Brain microvascular endothelial cell (primary cell): ENCODE measurements around the gene ENPP7.

Experiments
- DNase-seq: peaks from one replicate; pipeline ENCODE4 v3.0.0-alpha.2; 2020
- H3K27ac ChIP-seq: fragments of 250-450 bp; sonication (Bioruptor Pico); 2 replicates; pipeline ENCODE4 v1.5.1; 2020; ENCODE audit warnings: mild to moderate bottlenecking, moderate library complexity
- H3K27me3 ChIP-seq: fragments of 250-450 bp; sonication (Bioruptor Pico); replicated peaks from 2 replicates; pipeline ENCODE4 v1.5.1; 2020; ENCODE audit warnings: mild to moderate bottlenecking
- H3K36me3 ChIP-seq: fragments of 250-450 bp; sonication (Bioruptor Pico); replicated peaks from 2 replicates; pipeline ENCODE4 v1.5.1; 2020; ENCODE audit warnings: mild to moderate bottlenecking
- H3K4me3 ChIP-seq: 2 replicates; pipeline ENCODE4 v1.5.1; 2011; ENCODE audit warnings: low read depth, mild to moderate bottlenecking, control low read depth, low read length, moderate library complexity
- in situ Hi-C: cut with HindIII; loops from 2 replicates; pipeline ENCODE4 v1.10.0; 2017; ENCODE audit warnings: low sequenced_read_pairs, low pct_ligation_motif_present
- TF ChIP-seq, protein P1 (sequence below): IDR thresholded peaks from 2 replicates; pipeline ENCODE4 v1.5.1; 2011; ENCODE audit warnings: low read depth, mild to moderate bottlenecking, moderate library complexity, low read length, control low read depth, inconsistent platforms; ENCODE audit errors: missing control alignments

Gene ENPP7

DNA sequence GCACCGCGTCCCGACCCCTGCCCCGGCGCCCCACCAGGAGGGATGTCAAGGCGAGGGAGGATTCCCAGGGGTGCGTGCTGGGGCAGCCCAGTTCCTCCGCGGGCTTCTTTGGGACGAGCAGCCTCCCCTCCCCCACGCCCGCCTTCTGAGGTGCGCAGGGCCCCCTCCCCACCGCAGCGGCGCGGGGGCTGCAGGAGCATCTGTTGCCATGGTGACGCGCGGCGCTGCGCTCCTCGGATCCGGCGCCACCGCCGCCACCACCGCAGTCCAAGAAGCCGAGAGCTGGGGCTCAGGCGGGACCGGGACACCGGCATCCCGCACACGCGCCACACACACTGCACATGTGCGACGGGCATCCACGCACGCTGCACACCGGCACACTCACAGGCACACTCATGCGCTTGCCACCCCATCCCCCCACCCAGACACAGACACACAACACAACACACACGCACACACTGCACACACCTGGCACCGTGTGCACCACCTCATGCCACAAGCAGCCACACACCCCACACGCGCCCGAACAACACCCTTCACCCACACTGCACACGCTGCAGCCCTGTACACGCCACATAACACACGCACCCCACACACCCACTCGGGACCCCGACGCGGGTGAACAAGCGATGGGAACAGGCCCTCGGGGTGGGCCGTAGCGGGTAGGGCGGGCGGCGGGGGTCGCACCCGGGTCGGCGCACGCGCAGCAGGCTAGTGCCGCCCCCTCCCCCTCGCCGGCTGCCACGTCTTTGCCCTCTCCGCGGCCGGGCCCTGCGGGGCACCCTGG is 17.0 kb downstream of the ENPP7 start:
- DNase-seq, result no peak
- Histone ChIP-seq H3K27ac (no peak overlapping the region), H3K36me3 (no peaks in the 10 kb centered on the region), H3K4me3 (no peak overlapping the region), H3K27me3 (peaks cover 34% of the 10 kb centered on the region)
- TF ChIP-seq, protein P1, sequence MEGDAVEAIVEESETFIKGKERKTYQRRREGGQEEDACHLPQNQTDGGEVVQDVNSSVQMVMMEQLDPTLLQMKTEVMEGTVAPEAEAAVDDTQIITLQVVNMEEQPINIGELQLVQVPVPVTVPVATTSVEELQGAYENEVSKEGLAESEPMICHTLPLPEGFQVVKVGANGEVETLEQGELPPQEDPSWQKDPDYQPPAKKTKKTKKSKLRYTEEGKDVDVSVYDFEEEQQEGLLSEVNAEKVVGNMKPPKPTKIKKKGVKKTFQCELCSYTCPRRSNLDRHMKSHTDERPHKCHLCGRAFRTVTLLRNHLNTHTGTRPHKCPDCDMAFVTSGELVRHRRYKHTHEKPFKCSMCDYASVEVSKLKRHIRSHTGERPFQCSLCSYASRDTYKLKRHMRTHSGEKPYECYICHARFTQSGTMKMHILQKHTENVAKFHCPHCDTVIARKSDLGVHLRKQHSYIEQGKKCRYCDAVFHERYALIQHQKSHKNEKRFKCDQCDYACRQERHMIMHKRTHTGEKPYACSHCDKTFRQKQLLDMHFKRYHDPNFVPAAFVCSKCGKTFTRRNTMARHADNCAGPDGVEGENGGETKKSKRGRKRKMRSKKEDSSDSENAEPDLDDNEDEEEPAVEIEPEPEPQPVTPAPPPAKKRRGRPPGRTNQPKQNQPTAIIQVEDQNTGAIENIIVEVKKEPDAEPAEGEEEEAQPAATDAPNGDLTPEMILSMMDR, result no peak
- in situ Hi-C loops, result no loop called here

DNA sequence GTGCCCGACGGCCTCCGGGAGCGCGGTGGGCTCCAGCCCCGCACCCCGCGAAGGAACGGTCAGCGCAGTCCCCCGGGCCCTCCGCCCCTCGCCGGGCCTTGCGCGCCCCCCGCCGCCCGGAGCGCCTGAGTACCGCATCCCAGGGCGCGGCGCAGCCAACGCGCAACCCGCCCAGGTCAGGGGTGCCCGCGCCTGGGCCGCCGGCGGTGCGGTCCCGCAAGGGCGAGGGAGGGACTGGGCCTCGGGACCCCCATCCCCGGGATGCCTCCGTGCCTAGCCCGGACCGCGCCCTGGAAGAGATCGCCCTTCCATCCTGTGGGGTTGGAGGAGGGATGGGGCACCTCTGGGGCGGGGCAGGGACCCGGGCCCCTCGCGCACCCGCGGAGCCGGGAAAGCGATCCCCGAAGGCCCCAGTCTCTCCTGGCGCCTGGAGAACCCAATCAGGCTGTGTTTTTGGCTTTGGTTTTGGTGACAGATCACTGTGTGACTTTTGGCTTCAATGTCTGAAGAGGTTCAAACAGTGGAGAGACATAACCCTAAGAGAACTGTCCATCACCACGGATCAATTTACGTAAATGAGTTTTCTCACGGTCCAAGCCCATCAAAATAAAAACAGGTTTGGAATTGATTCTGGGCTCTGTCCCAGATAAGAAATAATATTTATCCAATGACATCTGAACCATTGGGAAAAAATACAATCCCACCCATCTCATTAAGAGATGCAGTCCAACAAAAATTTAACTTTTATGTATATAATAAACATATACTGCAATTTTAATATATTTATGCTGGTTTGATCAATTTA is 17.8 kb downstream of the ENPP7 start:
- H3K4me3 ChIP-seq, result no peak overlapping the region
- H3K36me3 ChIP-seq, result no peaks in the 10 kb centered on the region
- TF ChIP-seq, protein P1, result no peak
- in situ Hi-C loops, result no loop called here
- peaks cover 35% of the 10 kb centered on the region for H3K27me3 ChIP-seq
- no peak overlapping the region for H3K27ac ChIP-seq
- DNase-seq, result no peak

DNA sequence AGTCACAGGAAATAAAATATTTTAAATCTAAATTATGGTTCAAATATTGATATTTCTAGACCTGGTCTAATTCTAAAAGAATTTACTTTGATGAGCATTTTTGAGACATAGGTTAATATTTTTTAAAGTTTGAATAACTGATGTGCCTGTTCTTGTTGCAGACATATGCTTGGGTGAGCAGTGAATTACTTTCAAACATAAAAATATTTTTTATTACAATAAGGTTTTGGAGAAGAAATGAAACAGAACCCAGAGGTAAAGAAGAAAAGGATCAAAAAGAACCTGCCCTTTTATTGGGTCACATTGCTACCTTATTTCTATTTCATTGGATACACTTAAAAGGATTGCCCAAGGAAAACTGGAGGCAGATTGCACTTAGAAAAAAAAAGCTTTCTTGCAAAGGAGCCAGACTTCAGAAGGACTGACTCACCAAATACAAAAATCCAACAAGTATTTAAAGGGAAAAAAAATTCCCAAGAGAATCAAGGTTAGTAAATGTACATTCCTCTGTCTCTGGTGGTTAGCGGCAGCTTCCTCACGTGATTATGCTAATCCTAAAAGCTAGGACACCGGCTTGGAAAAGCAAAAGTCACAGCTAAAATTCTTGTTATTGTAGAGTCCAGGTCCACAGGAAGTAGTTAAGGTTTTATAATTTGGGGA is 18.5 kb downstream of the ENPP7 start:
- DNase-seq, result peak; percentile 13
- peaks cover 31% of the 10 kb centered on the region for H3K27me3 ChIP-seq
- TF ChIP-seq, protein P1, result no peak
- no peaks in the 10 kb centered on the region for H3K36me3 ChIP-seq
- in situ Hi-C loops, result no loop called here
- H3K4me3 ChIP-seq, result no peak overlapping the region
- no peak overlapping the region for H3K27ac ChIP-seq

DNA sequence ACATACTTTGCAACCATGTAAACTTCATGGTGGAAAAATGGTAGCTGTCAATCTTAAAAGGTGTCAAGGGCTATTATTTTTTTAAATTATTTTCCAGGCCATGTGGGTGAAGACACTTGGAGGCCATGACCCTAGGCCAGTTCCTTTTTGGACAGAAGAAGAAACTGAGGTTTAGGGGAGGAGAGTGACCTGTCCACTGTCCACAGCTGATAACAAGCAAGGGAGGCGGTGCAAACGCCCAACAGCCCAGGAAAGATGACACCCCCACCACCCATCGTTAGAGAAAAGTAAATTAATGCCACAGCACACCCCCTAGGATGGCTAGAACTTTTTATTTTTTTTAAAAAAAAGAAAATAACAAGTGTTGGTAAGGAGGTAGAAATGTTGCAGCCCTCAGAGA is 19.2 kb downstream of the ENPP7 start:
- in situ Hi-C loops, result no loop called here
- TF ChIP-seq, protein P1, result no peak
- Histone ChIP-seq H3K36me3 (no peaks in the 10 kb centered on the region), H3K4me3 (no peak overlapping the region), H3K27me3 (peaks cover 31% of the 10 kb centered on the region), H3K27ac (no peak overlapping the region)
- no peak for DNase-seq

DNA sequence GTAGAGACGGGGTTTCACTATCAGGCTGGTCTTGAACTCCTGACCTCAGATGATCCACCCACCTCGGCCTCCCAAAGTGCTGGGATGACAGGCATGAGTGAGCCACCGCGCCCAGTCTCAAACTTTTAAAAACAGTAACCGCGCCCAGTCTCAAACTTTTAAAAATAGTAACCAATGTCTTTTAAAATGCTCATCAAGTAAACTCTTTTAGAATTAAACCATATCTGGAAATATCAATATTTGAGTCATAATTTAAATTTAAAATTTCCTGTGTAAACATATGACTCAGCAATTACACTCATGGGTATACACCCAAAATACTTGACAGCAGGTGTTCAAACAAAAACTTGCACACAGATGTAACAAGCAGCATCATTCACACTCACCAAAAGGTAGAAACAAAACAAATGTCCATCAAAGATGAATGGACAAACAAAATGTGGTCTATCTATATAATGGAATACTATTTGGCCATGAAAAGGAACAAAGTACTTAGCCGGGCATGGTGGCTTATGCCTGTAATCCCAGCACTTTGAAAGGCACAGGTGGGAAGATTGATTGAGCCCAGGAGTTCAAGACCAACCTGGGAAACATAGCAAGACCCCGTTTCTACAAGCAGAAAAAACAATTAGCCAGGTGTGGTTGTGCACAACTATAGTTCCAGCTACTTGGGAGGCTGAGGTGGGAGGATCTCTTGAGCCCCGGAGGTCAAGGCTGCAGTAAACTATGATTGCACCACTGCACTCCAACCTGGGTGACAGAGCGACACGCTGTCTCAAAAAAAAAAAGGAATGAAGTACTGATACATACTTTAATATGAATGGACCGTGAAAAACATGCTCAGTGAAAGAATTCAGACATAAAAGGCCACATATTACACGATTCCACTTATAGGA is 20.2 kb downstream of the ENPP7 start:
- no peak for DNase-seq
- in situ Hi-C loops, result no loop called here
- Histone ChIP-seq H3K27ac (no peak overlapping the region), H3K27me3 (peaks cover 31% of the 10 kb centered on the region), H3K36me3 (no peaks in the 10 kb centered on the region), H3K4me3 (no peak overlapping the region)
- TF ChIP-seq, protein P1, result no peak
